Cerebellar nuclear complex (tissue), 1 donor: ENCODE measurements around the gene NGF.

Experiments used
- DNase-seq, 2 experiments: peaks; one replicate each; lab custom pipeline; 2025; lab: John Stamatoyannopoulos, UW

NGF gene

DNA sequence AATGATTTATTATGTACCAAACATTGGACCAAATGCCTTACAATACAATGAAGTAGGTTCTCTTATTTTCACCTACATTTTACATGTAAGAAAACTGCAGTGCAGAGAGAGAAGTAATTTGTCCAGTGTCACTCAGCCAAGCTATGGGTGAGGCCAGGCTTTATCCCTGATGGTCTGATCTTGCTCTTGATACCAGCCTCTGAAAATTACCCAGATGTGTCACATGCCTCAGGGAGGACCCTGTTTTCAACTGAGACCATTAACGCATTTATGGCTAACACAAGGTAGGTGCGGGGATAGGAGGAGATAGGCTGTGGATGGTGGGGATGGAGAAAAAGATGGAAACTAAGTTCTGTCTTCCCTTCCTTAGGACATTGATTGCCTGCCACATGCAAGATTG lies 56.9 kb downstream of the NGF start:
- no peak for DNase-seq

DNA sequence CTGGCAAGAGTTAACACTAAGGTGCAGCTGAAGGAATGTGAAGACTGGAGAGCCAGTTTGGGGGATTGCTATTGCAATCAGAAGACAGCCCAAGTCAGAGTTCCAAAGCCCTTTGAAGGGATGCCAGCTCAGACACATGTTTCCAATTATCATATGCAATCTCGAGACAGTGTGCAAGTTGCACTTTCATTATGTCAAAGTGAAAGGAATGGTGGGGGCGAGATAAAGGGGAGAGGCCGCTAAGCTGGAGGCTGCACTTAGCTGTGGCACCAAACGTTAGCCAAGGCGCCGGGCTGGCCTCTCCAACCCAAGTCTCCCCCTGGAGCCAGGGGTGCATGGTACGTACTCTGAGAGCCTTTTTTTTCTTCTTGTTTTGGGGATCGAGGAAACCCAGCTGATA lies 58.0 kb downstream of the NGF start:
- DNase-seq, result no peak

DNA sequence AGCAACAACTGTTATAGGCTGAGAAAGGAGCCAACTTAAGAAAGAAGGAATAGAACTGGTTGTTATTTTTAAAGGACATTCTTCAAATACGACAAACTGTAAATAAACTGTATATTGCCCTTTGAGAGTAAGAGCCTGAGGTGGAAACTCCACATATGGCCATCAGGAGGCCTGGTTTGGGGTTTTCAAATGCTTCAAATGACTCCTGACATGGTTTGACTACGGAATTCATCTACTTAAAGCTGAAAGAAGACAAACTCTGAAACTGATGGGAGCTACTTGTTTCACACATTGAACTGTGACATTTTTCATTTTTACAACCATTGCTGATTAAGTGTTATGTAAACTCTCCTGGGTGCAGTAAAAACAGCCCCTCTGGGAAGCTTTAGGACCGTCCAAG lies 59.8 kb downstream of the NGF start:
- DNase-seq, result no peak

DNA sequence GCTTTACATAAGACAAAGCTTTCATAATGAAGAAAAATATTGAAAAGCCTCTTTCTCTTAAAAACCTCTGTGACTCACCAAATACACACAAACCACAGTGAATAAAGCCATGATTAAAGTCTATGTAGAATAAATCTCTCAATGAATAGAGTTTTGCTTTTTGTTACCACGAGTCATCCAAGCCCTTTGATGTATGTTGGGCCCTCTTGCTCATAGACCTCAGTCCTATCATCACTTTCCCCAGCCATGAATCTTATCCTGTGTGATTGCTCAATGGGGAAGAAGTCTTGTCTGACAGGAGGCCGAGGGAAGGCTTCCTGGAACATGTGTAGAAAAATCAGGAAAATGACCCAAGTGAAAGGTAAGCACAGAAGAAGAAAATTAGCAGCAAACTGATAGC lies 60.8 kb downstream of the NGF start:
- DNase-seq, result no peak

DNA sequence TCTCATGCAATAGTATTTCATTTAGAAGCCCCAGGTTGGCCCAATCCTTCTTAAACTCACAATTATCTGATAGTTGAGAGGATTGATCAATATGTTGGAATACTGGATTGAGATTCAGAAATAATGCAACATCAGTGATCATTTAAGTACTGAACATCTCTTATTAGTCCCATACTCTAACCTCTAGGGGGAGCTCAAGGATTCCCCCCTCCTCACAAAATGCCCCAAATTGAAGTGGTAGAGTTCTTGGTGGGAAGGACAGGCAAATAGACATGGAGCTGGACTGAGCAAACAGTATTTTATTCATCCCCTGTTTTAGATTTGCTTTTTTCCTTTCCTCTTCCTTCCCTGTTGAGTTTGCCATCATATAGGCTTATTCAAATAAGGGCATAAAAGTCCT lies 62.8 kb downstream of the NGF start:
- no peak for DNase-seq

DNA sequence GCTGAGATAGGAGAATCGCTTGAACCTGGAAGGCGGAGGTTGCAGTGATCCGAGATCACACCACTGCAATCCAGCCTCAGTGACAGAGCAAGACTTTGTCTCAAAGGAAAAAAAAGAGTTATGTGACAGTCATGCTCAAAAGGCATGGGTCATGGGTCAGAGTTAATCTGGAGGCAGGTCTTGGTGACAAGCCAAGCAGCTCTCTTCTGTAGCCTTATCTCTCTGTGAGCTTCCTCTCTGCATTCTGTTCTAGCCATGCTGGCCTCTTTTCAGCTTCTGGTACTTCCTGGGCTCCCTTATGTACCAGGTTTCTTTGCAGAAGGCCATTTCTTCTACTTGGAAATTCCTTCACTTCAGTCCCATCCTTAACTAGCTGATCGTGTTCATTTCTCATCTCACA lies 63.6 kb downstream of the NGF start:
- DNase-seq, result no peak

DNA sequence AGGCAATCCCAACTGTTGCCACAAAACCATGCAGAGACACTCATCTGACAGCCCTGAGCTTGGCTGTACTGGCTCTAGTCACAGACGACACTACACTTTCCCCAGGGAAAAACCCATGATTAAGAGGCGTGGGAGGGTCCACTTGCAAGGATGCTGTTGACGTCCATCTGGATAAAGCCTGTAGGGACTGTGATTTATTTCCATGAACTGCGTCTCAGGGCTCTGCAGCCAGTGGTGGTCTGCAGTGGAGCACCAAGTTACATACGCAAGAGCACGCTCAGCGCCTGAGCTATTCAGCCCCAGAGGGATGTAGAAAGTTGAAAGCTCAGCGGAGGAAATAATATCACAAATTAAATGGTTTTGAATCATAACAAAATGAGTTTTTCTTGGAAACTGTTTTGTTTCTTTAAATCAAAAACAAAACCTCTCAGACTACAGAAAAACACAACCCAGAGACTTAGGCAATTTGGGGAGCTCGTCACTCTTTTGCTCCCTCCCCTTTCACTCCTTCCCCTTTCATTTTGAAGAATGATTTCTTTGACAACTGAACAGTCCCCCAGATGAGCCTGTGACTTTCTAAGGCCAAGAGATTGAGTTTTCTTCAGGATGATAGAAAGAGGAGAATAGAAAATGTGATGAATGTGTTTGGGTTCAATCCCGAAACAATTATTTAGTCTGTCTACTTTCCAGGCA lies 71.2 kb downstream of the NGF start:
- DNase-seq, result no peak

DNA sequence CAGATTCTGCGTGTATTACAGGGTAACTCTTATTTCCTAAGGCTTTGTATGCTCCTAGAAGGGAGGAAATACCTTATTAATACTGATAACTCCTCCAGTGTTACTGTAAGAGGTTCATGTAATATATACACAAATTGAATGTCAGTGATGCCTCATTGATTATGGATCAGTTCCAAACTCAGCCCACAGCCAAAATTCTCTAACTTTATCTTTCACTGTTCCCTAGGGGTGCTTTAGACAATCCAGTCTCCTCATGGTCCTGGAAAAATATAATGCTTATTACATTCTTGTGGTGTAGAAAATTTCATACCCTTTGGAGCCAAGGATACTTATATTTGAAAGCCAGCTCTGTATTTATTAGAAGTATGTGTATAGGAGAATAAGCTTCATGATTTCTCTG lies 73.0 kb downstream of the NGF start:
- no peak for DNase-seq

DNA sequence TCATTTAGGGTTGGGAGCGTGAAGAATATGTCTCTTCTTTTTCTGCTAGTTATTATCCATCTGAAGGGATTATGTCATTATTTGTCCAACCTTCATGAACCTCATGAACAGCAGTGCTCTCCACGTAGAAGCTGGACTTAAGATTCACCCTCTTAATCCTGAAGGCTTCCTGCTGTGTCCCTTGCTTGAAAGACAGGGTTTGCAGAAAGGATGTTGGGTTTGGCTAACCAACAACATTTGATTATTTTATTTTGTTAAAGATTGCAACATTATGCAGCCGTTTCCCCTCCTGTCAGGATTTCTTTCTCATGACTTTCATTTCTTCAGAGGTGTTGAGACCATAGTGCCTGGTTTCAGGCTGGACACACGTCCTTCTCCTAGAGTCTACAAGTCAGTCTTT lies 75.2 kb downstream of the NGF start:
- DNase-seq, result no peak

DNA sequence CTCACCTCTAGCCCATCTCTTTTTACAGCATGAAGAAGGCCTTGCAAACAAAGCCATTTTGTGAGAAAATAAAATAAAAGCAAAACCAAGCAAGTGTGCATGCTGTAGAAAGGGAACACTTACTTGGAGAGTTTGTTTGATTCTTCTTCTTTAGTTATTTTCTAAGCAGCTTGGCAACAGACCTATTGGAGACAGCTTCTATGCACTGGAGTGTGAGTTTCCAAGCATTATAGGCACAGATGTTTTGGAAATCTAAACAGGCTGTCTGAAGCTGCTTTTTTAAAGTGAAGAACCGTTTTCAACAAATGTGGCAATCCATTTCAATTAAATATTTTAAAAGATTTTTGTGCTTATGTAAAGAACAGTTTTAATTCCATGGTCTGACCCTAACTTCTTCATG lies 76.6 kb downstream of the NGF start:
- no peak for DNase-seq

DNA sequence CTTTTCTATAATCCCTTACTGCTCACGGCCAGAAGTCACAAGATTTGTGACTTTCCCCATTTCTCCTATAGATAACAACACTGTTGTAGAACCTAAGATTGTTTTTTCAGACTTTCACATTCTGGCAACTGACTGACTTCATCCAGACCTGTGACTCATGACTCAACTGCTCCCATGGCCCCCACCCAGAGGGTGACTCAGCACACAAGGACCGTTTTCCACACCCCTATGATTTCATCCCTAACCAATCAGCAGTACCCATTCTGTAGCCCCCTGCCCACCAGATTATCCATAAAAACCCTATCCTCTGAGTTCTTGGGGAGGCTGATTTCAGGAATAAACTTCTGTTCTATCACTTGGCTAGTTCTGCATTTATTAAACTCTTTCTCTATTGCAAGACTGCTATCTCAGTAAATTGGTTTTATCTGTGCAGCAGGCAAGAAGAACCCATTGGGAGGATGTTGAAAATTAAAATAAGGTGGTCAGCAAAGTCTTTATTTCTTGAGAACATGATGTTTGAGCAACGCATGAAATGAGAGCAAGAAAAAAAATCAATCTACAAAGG lies 79.7 kb downstream of the NGF start:
- no peak for DNase-seq

DNA sequence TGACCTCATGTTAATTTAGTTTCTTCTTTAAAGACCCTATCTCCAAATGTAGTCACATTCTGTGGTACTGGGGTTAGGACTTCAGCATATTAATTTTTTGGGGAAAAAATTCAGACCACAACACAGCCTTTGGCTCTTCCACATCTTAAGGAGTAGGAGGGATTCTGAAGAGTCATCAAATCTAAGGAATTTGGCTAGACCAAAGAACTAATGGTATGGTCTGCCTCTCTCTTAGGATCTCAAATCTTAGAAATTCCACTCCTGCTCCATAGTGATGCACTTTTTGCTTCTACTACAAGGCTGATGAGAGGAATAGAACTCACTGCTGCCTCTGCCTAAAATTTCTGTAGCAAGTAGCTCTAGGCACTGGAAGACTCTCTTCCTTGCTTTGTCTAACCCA lies 80.5 kb downstream of the NGF start:
- no peak for DNase-seq

DNA sequence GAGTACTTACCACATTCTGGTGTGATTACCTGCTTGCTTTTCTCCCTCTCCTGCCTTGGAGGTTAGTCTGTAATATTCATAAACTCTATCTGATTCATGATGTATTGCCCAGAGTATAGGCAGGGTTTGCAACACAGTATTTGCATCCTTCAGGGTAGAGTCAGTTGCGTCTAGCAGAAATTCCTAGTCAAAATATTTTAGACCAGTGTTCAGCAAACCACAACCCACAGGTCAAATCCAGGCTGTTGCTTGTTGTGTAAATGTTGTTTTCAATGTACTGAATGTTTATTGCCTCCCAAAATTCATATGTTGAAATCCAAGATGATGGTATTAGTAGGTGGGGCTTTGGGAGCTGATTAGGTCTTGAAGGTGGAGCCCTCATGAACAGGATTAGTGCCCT lies 82.9 kb downstream of the NGF start:
- no peak for DNase-seq

DNA sequence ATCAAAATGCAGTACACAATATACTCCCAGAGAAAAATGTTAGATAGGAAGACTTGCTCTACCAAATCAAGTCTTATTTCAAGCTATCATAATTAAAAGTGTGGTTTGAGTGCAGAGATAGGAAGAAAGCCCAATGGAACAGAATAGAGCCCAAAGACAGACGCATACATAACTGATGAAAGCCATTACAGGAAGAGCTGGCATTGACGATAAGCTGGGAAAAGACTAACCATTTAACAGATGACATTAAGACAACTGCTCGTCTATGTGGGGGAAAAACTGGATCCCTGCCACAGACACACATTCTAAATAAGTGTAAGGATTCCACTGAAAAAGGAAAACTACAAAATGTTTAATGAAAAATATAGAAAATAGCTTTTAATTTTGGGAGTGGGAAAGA lies 85.5 kb downstream of the NGF start:
- no peak for DNase-seq

DNA sequence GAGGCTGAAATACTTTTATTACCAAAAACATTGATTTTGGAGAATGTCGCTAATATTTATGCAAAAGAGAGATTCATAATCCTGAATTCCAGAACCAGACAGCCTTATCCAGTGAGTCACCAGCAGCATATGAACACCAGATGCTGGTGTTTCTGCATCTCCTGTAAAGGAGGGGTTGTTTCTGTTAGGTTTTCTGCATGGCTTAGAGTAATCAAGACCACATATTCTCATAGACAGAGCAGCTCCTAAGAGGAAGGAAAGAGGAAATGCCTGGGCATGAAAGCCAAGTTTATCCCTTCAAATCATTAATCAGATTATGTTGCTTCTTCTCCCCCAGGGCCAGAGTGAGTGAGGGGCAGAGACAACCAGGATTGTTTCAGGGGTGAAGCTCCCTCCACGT lies 86.2 kb downstream of the NGF start:
- DNase-seq, result no peak

DNA sequence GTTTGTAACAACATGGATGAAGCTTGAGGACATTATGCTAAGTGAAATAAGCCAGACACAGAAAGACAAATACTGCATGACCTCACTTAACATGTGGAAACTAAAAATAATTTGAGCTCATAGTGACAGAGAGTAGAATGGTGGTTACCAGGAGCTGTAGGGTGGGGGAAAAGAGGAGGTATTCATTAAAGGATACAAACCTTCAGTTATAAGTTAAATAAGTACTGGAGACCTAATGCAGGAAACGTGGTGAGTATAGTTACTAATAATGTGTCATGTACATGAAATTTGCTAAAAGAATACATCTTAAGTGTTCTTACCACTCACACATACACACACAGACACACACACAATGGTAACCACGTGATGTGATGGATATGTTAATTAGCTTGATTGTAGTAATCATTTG lies 86.7 kb downstream of the NGF start:
- DNase-seq, result no peak

DNA sequence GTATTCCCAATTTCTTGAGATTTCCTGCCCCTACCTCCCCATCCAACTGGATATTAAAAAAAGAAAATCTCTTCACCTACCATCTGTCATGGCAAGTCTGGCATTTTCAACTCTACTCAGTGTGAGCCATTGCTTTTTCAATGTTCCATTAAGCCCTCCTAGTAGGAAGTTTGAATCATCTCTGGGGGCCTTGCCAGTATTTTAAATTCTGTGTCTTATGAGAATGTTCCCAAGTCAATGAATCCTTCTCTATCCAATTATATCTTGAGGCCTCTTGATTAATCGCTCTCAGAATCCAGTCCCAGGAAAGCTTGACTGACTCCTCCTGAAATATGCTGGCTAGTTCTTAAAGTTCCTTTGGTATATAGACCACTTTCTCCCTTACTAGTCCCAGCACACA lies 91.5 kb downstream of the NGF start:
- no peak for DNase-seq

DNA sequence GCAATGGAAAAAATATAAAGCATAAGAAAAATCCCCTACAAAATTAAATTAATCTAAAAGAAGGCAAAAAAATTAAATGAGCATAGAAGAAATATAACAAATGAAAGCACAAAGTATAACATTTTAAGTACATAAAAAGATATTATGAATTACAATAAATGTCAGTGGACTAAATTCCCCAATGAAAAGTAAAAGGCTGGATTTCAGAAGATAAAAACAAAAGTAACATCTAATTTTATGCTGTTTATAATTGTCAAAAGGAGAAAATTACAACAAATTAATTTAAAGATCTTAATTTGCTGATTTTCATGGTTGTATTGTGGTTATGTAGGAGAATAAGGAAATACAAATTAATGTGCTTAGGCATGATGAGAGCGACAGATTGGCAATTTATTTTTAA lies 92.8 kb downstream of the NGF start:
- DNase-seq, result no peak

DNA sequence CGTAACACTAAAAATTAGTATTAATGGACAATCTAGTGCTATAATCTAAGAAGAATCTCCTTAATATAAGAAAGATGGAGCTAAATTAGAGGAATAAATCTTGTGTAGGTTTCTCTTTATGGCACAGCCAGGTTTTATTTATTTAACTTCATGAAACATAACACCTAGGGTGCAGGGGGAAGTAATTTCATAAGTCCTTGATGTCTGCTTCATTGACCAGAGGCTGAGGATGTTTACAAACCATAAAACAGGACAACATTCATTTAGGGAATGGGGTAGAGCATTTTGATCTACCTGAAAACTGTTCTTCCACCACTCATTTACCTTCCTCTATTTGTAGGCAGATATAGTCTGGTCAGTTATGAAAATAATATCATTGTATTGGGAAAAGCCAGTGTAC lies 95.5 kb downstream of the NGF start:
- no peak for DNase-seq

DNA sequence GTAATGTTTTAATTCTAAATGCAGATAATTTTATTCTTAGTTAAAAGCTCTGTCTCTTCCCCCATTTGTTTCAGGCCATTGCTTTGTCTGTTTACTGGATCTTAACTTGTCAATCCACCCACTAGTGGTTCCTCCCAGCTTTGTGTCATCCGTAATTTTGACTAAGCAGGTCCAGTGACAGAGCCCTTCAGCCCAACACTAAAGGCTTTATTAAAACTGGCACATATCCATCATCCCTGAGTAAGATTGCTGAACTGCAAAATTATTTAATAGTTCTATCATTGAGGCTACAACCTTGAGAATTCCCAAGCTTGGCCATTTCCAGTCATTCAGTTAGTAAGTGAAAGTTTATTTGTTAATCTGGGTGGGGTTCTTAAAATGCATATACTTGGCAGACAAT lies 96.7 kb downstream of the NGF start:
- no peak for DNase-seq

DNA sequence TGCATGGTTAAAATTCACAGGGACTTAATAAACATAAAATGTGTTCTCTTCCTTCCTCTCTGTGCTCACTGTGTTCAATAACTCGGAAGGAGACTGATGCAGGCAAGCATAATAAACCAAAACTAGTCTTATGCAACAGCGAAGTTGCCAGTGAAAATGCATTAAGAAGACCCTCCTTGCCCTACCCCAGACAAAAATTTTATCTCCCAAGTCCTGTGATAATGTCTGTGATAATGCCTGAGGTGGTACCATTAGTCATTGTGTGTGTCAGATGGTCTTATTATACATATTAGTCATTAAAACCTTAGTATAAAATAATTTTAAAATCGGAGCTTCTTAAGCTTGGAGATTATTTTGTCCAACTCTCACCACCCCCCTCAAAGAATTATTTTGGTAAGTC lies 97.8 kb downstream of the NGF start:
- no peak for DNase-seq

DNA sequence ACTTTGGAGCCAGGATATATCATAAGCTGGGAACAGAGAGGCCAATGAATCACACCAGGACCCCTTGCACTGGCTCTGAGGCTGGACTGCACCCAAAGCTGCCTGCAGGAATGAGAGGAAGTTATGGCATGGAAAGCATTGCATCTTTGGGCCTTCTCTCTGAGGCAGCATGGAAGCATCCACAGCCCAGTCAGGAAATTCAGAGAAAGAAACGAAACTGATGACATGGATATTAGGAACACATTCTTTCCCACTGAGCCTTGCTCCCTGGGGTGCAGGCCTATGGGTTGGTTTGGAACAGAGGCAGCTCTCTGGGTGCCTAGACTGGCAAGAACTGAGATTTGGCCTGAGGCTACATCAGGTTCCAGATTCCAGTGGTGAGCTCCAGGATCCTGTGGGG lies 98.6 kb downstream of the NGF start:
- DNase-seq, result no peak

DNA sequence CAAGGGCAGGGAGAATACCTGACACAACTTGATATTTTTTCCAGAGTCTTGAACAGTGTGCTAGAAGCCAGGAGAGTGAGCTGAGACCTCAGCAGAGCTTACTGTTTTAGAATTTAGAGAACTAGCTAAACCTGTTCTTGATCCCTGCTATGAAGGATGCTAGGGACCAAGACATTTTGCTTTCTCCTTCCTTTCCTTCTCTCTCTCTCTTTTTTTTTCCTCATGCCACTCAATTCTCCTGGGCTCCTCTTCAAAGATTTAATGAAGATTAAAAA lies 99.0 kb downstream of the NGF start:
- DNase-seq, result no peak

DNA sequence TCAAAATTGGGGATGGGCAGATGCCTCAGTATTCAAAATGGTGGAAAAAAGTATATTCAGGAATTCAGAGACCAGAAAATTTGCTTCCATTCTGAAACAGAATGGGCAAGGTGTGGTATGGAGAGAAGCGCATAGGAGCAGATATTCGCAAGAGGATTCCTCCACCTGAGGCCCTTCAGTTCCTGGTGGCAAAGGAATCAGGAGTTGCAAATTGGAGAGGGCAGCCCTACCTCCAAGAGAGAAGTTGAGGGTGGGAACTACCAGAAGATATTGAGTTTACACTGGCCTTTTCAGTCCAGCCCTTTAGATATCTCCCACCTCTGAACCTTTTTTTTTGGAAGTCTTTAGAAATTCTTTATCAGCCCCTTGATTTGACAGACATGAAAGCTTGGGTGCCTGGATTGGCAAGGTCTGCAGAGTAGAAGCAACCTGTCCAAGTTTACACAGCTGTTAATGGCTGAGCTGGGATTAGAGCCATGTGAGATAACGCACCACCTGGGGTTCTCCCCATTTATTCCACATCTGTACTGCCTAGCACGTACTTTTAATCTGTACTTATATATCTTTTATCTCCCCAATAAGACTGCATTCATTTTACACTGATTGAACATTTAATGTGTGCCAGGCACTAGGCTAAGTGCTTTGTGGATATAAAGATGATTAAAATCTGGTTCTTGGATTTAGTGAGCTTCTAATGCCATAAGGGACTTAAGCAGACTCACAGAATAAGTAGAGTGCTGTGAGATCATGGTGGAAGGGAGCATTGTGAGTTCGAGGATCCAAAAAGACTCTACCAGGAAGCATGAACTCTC lies 99.5 kb downstream of the NGF start:
- DNase-seq, result no peak
